GM23248 (cell line): Measurements from ENCODE around the gene GALK2. TPM values are rescaled to one million over a fixed set of nuclear protein-coding genes. Genes with fewer than 3 reads are reported as not detected.

Experiments
- DNase-seq: peaks from one replicate; pipeline ENCODE4 v3.0.0-alpha.2; 2015
- H2AFZ ChIP-seq: fragments of 200-600 bp; sonication (generic); 2 replicates; pipeline ENCODE4 v1.6.1; 2016; ENCODE audit warnings: antibody characterized with exemption
- H3F3A ChIP-seq: fragments of 200-600 bp; sonication (generic); 2 replicates; pipeline ENCODE4 v1.6.1; 2016; ENCODE audit warnings: mild to moderate bottlenecking, antibody characterized with exemption, mixed run types; ENCODE audit not compliant: insufficient read depth
- H3K27ac ChIP-seq: fragments of 200-600 bp; sonication (generic); 2 replicates; pipeline ENCODE4 v1.5.1; 2016; ENCODE audit warnings: mild to moderate bottlenecking
- H3K27me3 ChIP-seq: fragments of 200-600 bp; sonication (generic); replicated peaks from 2 replicates; pipeline ENCODE4 v1.6.1; 2016; ENCODE audit warnings: mild to moderate bottlenecking; ENCODE audit not compliant: insufficient read depth
- H3K36me3 ChIP-seq: fragments of 200-600 bp; sonication (generic); 2 replicates; pipeline ENCODE4 v1.6.1; 2016; ENCODE audit warnings: low read depth, mild to moderate bottlenecking
- H3K4me1 ChIP-seq: fragments of 200-600 bp; sonication (generic); 2 replicates; pipeline ENCODE4 v1.6.1; 2016; ENCODE audit warnings: mild to moderate bottlenecking; ENCODE audit not compliant: insufficient read depth
- H3K4me2 ChIP-seq: fragments of 200-600 bp; sonication (generic); one replicate; pipeline ENCODE4 v1.6.1; 2016; ENCODE audit warnings: mild to moderate bottlenecking; ENCODE audit not compliant: unreplicated experiment
- H3K4me3 ChIP-seq: fragments of 200-600 bp; sonication (generic); 2 replicates; pipeline ENCODE4 v1.5.1; 2016; ENCODE audit warnings: mild to moderate bottlenecking
- H3K79me2 ChIP-seq: fragments of 200-600 bp; sonication (generic); 2 replicates; pipeline ENCODE4 v1.6.1; 2016; ENCODE audit warnings: mild to moderate bottlenecking; ENCODE audit not compliant: insufficient read depth
- H3K9ac ChIP-seq: fragments of 200-600 bp; sonication (generic); 2 replicates; pipeline ENCODE4 v1.6.1; 2016; ENCODE audit warnings: mild to moderate bottlenecking
- H3K9me2 ChIP-seq: fragments of 200-600 bp; sonication (generic); 2 replicates; pipeline ENCODE4 v1.6.1; 2016; ENCODE audit warnings: mixed run types, mild to moderate bottlenecking, moderate library complexity; ENCODE audit not compliant: insufficient read depth
- H3K9me3 ChIP-seq: fragments of 200-600 bp; sonication (generic); one replicate; pipeline ENCODE4 v1.6.1; 2017; ENCODE audit warnings: low read depth
- H4K20me1 ChIP-seq: fragments of 200-600 bp; sonication (generic); 2 replicates; pipeline ENCODE4 v1.6.0; 2016; ENCODE audit not compliant: insufficient read depth
- EZH2 ChIP-seq: fragments of 200-600 bp; sonication (generic); IDR thresholded peaks from 2 replicates; pipeline ENCODE4 v1.6.1; 2018; ENCODE audit warnings: antibody characterized with exemption, mild to moderate bottlenecking; ENCODE audit not compliant: insufficient read depth, poor library complexity, severe bottlenecking
- EZH2phosphoT487 ChIP-seq: fragments of 200-600 bp; sonication (generic); IDR thresholded peaks from 2 replicates; pipeline ENCODE4 v1.6.1; 2018; ENCODE audit warnings: antibody characterized with exemption, moderate library complexity, mild to moderate bottlenecking, low read depth; ENCODE audit not compliant: insufficient read depth
- WGBS, 2 experiments: methylation state at CpG; one replicate each; pipeline ENCODE4 v1.1.6; 2015 to 2017; ENCODE audit warnings: low lambda C conversion rate in 2 of 2, low coverage in 1 of 2; ENCODE audit errors: missing lambda C conversion rate in 2 of 2; 5-methylcytosine and 5-hydroxymethylcytosine counted together
- in situ Hi-C: fragments of 300-500 bp; cut with MboI; formaldehyde crosslinking; loops from 2 replicates; pipeline ENCODE4 v1.15.0; 2020
- polyA plus RNA-seq: library from polyadenylated mRNA; unstranded; fragments of >200 nt; fragmentation: Nextera tagmentation; extraction: Ambion mirVana; gene quantifications from 2 replicates; pipeline ENCODE4 v1.2.1, GENCODE V29; 2016
- total RNA-seq: library from RNA; depleted of rRNA; stranded (reverse); fragments of >200 nt; shearing (Covaris generic); gene quantifications from 2 replicates; pipeline ENCODE4 v1.2.3, GENCODE V29; 2014

Gene GALK2
- total and polyA plus RNA-seq, 2 experiments from 2014 or later, result 19.7 to 31.8 TPM

DNA sequence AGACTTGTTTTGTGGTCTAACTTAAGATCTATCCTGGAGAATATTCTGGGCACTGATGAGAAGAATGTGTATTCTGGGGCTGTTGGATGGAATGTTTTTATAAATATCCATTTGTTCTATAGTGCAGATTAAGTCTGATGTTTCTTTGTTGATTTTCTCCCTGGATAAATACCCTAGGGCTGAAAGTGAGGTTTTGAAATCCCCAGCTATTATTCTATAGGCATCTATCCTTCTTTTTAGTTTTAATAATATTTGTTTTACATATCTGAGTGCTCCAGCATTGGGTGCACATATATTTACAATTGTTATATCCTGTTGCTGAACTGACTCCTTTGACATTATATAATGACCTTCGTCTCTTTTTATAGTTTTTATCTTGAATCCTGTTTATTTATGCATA is 42.9 kb downstream of the GALK2 start:
- WGBS, 2 experiments, result 86 to 89% methylated on average over 1 of the region's 1 CpG
- TF ChIP-seq EZH2 (no peak), EZH2phosphoT487 (no peak)
- in situ Hi-C loops, result no loop called here

DNA sequence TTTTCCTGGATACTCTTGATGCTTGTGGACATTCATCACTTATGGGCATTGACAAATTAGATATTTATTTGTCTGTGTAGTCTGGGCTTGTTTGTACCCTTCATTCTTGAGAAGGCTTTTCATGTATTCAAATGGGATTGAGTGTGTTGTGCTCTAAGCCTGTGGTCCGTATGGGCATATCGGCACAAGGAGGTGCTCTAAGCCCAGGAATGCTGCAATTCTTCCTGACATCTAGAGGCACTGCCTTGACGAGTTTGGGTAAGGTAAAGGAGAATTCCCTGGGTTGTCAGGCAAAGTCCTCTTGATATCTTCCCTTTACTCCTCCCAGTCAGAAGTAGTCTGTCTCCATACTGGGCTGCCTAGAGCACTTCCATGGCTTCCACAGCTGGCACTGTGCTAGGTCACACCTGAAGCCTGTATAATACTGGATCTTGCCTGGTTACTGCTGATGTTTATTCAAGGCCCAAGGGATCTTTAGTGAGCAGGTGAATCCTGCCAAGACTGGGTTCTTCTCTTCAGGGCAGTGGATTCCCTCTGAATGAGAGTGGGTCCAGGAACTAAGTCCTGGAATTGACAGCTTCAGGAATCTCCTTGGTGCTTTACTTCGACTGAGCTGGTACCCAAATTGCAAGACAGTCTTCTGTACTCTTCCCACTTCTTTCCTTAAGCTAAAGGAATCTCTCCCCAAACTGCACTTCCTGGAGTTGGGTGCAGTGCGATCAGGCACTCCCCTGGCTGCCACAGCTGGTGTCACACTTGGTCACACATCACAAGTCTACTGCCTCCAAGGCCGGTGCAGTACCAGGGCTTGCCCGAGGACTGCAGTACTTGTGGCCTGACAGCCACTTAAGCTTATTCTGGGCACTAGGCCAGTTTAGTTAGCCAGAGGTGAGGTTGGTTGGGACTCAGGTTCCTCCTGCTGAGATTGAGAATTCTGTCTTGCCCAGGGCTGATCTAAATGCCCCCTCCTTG is 46.0 kb downstream of the GALK2 start:
- no peaks in the 10 kb centered on the region for H3F3A ChIP-seq
- no peaks in the 10 kb centered on the region for H3K27me3 ChIP-seq
- in situ Hi-C loops, result no loop called here
- H3K4me3 ChIP-seq, result no peak overlapping the region
- H3K36me3 ChIP-seq, result peaks cover 9% of the 10 kb centered on the region; the same call in 1 of the 2 replicates
- no peaks in the 10 kb centered on the region for H3K4me1 ChIP-seq
- WGBS, 2 experiments, result 87% methylated on average over 7 of the region's 7 CpGs
- peaks cover 86% of the 10 kb centered on the region for H3K79me2 ChIP-seq
- no peak overlapping the region for H3K4me2 ChIP-seq
- H3K27ac ChIP-seq, result no peak overlapping the region
- no peak for DNase-seq
- no peaks in the 10 kb centered on the region for H3K9me2 ChIP-seq
- no peak overlapping the region for H3K9ac ChIP-seq
- no peaks in the 10 kb centered on the region for H4K20me1 ChIP-seq
- no peak overlapping the region for H2AFZ ChIP-seq
- H3K9me3 ChIP-seq, result no peaks in the 10 kb centered on the region
- no peak for TF ChIP-seq EZH2phosphoT487
- no peak for TF ChIP-seq EZH2

More for the DNA sequence above, 42.9 kb downstream of the GALK2 start:
- Histone ChIP-seq H3K79me2 (peaks cover 100% of the 10 kb centered on the region), H3K4me3 (no peak overlapping the region), H3K27me3 (no peaks in the 10 kb centered on the region), H4K20me1 (no peaks in the 10 kb centered on the region; the same call in 1 of the 2 replicates), H2AFZ (no peak overlapping the region), H3K9ac (no peak overlapping the region), H3K4me2 (no peak overlapping the region), H3K9me2 (no peaks in the 10 kb centered on the region), H3K4me1 (no peaks in the 10 kb centered on the region), H3K36me3 (peaks cover 1% of the 10 kb centered on the region; the same call in 1 of the 2 replicates), H3K9me3 (peaks cover 5% of the 10 kb centered on the region), H3F3A (no peaks in the 10 kb centered on the region), H3K27ac (no peak overlapping the region)
- no peak for DNase-seq

DNA sequence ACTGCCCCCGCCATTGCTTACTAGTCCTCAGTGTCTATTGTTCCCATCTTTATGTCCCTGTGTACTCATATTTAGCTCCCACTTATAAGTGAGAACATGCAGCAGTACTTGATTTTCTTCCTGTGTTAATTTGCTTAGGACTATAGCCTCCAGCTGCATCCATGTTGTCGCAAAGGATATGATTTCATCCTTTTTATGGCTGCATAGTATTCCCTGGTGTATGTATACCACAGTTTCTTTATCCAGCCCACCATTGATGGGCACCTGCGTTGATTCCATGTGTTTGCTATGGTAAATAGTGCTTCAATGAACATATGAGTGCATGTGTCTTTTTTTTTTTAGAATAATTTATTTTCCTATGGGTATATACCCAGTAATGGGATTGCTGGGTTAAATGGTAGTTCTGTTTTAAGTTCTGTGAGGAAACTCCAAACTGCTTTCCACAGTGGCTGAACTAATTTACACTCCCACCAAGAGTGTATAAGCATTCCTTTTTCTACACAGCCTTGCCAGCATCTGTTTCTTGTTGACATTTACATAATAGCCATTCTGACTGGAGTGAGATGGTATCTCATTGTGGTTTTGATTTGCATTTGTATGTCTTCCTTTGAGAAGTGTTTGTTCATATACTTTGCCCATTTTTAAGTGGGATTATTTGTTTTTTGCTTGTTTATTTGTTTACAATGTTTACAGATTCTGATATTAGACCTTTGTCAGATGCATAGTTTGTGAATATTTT is 53.7 kb downstream of the GALK2 start:
- in situ Hi-C loops, result no loop called here
- Histone ChIP-seq H3K4me2 (no peak overlapping the region), H3F3A (no peaks in the 10 kb centered on the region), H3K27ac (no peak overlapping the region), H3K36me3 (0 out of 2 replicates have a peak, but pooled peaks cover 11% of the 10 kb centered on the region), H3K9me3 (no peaks in the 10 kb centered on the region), H3K79me2 (peaks cover 84% of the 10 kb centered on the region), H3K9me2 (no peaks in the 10 kb centered on the region), H3K4me1 (no peaks in the 10 kb centered on the region), H2AFZ (no peak overlapping the region), H3K9ac (no peak overlapping the region), H4K20me1 (no peaks in the 10 kb centered on the region; the same call in 1 of the 2 replicates), H3K27me3 (no peaks in the 10 kb centered on the region), H3K4me3 (no peak overlapping the region)
- 45 to 51% methylated on average over 3 of the region's 3 CpGs for whole genome bisulfite sequencing, 2 experiments
- TF ChIP-seq EZH2, result no peak
- DNase-seq, result peak; percentile 20

GRCh38 chr15:49225572-49226281 is 55.7 kb downstream of the GALK2 start:
- H2AFZ ChIP-seq, result no peak overlapping the region
- 93 to 100% methylated on average over 3 of the region's 3 CpGs for WGBS, 2 experiments
- H4K20me1 ChIP-seq, result no peaks in the 10 kb centered on the region; the same call in none of the 2 replicates
- no peaks in the 10 kb centered on the region for H3F3A ChIP-seq
- no peaks in the 10 kb centered on the region for H3K9me2 ChIP-seq
- no peak overlapping the region for H3K4me2 ChIP-seq
- in situ Hi-C loops, result loop anchor here (25.0 kb wide), 2 partner anchors 787 to 1087 kb away; no protein-coding TSS in a partner anchor
- peaks cover 97% of the 10 kb centered on the region for H3K79me2 ChIP-seq
- H3K4me1 ChIP-seq, result no peaks in the 10 kb centered on the region
- H3K9me3 ChIP-seq, result no peaks in the 10 kb centered on the region
- TF ChIP-seq EZH2 (no peak), EZH2phosphoT487 (no peak)
- no peaks in the 10 kb centered on the region for H3K27me3 ChIP-seq
- no peak overlapping the region for H3K4me3 ChIP-seq
- H3K36me3 ChIP-seq, result 0 out of 2 replicates have a peak, but pooled peaks cover 8% of the 10 kb centered on the region
- peak; percentile 18 for DNase-seq
- no peak overlapping the region for H3K9ac ChIP-seq
- no peak overlapping the region for H3K27ac ChIP-seq
